ENCODE data around the gene PGM3.

DNA sequence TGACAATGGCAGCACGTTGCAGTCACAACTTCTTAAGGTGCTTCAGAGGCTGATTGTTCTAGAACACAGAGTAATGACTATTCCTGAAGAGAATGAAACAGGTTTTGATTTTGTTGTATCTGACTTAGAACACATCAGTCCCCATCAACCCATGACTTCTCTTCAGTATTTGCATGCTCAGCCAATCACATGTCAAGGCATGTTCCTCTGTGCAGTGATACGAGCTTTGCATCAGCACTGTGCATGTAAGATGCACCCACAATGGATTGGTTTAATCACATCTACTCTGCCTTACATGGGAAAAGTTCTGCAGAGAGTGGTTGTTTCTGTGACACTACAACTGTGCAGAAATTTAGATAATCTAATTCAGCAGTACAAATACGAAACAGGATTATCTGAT lies 54.3 kb downstream of the PGM3 start:
- TF ChIP-seq ARNT (IDR thresholded peaks at IDR 0.05): no peak
- no peak for TF ChIP-seq FOXM1 (IDR thresholded peaks at IDR 0.05; ENCODE audit: borderline replicate concordance)
- TF ChIP-seq SP1 (IDR thresholded peaks at IDR 0.05): no peak
- no peak for TF ChIP-seq BHLHE40 (IDR thresholded peaks at IDR 0.05; ENCODE audit: borderline replicate concordance)
- no peak for TF ChIP-seq FOXK2 (IDR thresholded peaks at IDR 0.05)
- TF ChIP-seq FOXA1 (IDR thresholded peaks at IDR 0.05): no peak
- no peak for TF ChIP-seq HDGF (IDR thresholded peaks at IDR 0.05; ENCODE audit: borderline replicate concordance)
- no peak for TF ChIP-seq TARDBP (IDR thresholded peaks at IDR 0.05)
- no peak for TF ChIP-seq ZNF384 (IDR thresholded peaks at IDR 0.05)
- no peak for TF ChIP-seq PKNOX1 (IDR thresholded peaks at IDR 0.05)

Data from HEK293T (cell line).